HG03196 (cell line): ENCODE data around the gene CACNA2D3.
"Not testable (repeated sequence)": the region's sequence is repeated elsewhere in the genome, so short reads cannot be mapped to it uniquely, and the experiment has no call there.

Experiments
- ATAC-seq: cut with Tn5 transposase; IDR thresholded peaks from one replicate; pipeline ENCODE4 v1.9.1; 2021; ENCODE audit not compliant: unreplicated experiment

Gene CACNA2D3

DNA sequence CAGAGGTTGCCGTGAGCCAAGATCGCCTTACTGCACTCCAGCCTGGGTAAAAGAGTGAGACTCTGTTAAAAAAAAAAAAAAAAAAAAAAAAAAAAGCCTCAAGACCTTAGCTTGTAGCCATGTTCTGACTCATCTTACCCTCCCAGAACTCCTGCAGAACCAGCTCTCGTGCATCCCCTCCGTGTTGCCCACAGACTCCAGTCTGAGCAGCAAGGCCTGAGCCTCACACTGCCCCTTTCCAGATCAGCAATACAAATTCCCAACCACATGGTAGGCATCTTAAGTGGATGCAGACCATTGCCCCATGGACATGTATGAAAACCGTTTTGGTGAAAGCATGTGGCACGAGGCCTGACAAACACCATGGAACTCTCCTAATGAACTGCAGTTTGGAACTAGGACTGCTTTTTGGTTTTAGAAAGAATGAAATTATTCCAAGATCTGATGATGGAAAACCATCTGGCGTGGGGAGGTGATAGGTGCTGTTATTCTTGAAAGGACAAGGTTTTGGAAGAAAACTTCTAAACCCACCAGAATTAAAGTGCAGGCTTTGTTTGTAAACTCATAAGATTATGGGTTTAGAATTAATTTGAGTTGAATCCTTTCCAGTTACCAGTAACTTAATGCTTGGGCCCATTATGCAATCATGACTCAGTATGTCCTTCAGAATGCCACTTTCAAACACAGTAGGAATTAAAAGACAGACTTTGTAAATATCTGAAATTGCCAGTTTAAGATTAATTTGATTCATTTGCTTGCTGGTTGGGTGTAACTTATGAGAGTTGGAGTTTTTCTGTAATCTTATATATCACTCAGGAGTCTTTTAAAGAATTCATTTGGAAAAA is 969.3 kb downstream of the CACNA2D3 start:
- no peak for ATAC-seq

DNA sequence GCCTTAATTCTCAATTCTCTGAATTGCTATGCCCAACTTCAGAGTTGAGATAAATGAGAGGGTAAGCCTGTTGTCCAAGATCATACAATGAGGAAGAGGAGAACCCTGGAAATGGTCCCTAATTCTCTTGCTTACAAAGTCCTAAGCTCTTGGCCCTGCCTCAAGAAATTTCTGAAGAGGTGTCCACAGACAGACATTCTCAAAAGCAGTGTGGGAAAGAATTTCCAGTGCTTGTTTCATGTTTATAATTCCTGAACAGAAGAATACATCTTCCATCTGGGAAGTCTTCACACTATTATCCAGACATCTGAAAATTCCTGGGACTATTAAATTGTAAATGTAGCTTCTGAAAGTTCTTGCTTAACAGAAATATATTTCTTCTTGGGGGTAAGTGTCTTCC is 972.3 kb downstream of the CACNA2D3 start:
- no peak for ATAC-seq

DNA sequence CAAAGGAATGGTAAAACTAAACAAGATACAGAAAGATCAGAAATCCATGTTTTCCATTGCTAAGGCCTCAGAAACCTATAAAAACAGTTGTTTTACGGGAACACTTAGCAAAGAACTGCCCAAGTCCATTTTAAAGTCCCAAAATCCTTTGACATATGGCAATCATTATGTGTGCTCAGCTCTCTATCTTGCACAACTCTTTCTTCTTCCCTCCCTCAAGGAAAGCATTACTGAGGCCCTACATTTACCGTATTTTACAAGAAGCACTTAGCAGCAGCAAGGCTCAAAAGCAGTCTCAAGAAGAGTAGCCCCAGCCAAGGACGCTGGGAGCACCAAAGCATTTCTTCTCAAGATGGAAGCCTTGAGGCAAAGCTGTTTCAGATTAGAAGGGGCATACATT is 975.1 kb downstream of the CACNA2D3 start:
- no peak for ATAC-seq

DNA sequence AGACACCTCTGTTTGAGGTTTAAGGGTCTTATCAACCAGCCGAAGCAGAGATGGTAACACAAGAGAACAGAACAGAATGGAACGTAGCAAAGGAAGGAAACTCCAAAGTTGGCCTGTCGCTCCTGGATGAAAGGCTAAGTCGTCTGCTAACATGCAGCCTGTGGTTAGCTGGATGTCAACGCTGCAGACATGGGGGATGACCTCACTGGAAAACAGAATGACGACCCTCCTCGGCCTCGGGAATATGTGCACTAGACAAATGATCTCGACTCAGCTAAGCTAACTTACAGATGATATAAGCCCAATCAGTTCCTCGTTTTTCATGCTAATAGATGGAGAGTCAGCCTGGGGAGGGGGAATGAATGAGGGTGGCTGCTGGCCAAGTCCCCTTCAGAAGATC is 983.3 kb downstream of the CACNA2D3 start:
- ATAC-seq: no peak

DNA sequence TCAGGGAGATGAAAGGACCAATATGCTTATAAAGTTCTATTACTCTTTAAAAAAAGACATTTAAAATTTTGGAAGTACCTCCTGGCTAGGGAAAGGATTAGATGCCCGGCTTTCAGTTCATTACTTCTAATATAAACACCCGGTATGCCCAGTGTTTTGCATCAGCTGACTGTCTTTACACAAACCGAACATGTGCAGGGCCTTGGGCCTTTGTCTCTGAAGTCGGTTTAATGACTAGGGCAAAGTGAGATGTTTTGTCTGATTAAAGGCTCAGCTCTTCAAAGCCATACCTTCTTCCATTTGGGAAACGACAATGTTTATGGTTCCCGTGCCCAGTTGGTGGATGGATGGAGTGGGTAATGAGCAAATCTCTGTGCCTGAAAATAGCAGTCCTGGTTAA is 984.8 kb downstream of the CACNA2D3 start:
- ATAC-seq: no peak

DNA sequence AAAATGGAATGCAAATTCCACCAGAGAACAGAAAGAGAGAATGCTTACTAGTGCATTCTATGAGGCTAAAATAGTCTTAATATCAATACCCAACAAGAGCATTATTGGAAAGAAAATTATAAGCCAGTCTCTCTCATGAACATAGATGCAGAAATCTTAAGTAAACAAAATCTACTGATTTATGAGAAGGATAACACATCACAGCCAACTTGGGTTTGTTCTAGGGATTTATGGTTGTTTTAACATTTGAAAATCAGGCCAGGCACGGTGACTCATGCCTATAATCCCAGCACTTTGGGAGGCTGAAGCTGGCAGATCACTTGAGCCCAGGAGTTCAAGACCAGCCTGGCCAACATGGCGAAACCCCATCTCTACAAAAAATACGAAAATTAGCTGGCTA is 989.6 kb downstream of the CACNA2D3 start:
- not testable (repeated sequence) for ATAC-seq

DNA sequence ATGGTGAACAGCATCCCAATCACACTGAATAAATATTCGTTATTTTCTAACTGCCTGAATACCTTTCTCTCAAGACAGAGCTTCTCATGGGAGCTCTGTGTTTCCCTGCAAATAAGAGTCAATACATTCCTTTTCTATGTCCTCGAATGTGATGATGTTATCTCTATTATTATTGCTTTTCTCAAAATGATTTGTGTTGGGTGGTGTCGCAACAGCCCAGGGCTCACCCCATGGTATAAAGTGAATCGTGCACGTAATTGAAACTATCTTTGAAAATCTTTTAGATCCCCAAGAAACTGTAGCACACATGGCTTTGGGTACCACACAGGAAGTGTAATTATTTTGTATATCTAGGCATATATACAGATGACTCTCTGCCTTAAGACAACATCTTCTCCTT is 996.1 kb downstream of the CACNA2D3 start:
- ATAC-seq: no peak

DNA sequence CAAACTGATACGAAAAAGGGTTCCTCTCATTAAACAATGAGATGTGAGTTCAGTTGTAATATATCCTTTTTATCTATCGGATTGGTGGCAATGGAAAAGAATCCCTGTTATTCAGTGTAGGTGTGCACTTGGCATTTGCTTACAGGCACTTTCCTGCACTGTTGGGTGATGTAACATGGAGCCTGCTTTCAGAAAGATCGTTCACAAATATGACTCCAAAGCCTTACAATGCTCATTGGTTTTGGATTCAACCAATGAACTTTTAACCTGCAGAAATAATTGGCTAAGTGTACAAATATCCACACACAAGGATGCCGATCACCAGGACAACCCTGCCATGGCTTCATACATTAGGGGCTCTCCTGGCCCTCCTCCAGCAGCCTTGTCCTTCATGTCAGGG is 996.9 kb downstream of the CACNA2D3 start:
- no peak for ATAC-seq

DNA sequence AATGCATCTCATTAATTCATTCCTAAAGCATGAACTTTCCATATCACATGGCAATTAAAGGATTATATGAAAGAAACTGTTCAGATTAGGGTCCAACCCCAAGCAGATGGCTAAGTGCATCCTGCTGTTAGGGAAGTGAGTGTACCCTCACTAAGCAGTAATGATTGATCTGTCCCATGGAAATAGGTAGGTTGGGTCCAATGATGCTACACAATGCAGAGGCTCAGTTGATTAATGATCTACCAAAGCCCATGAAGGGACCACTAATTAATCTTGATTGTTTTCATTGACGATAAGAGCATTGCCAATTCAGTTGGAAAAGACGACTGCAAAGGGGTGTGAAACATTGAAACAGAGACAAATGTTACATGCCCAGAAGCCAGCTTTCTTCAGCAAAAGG is 1000.0 kb downstream of the CACNA2D3 start:
- no peak for ATAC-seq
